Measurements from ENCODE around the gene GRIP2. TPM values are rescaled to one million over a fixed set of nuclear protein-coding genes. Genes with fewer than 3 reads are reported as not detected.

The GRIP2 gene
- total RNA-seq, 4 donors from 2014 or later, result 0.45 to 0.92 (median 0.66) TPM

DNA sequence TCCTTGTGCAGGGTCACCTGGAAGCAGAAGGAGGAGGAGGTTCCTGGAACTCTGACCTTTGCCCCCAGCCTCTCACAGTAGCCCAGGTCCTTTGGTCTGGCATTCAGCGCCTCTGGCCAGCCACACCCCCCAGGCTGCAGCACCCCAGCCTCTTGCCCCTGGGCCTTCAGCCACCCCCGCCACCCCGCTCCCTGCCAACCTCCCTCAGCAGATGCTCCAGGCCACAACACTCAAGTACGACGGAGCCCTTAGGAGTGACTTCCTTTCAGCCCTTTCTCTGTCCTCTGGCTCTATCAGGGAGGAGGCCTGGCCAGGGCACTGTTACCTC is 45.2 kb downstream of the GRIP2 start:
- H3K4me1 ChIP-seq, result no peaks in the 10 kb centered on the region
- DNase-seq (ENCODE audit: extremely low spot score), result no peak
- peaks cover 0 to 54% (median 4%) of the 10 kb centered on the region in 4 donors for H3K36me3 ChIP-seq
- H3K27ac ChIP-seq (replicated peaks in 1 of 4), result no peak overlapping the region
- 85% methylated on average over 5 of the region's 5 CpGs for WGBS
- intact Hi-C loops (cut with DNase I), result no loop called here
- H3K4me3 ChIP-seq, result no peak overlapping the region
- no peaks in the 10 kb centered on the region for H3K9me3 ChIP-seq
- no peak for TF ChIP-seq POLR2AphosphoS5 (IDR thresholded peaks at IDR 0.05)
- no peak for TF ChIP-seq POLR2A (IDR thresholded peaks at IDR 0.05; ENCODE audit: low read depth)
- TF ChIP-seq, protein P1, sequence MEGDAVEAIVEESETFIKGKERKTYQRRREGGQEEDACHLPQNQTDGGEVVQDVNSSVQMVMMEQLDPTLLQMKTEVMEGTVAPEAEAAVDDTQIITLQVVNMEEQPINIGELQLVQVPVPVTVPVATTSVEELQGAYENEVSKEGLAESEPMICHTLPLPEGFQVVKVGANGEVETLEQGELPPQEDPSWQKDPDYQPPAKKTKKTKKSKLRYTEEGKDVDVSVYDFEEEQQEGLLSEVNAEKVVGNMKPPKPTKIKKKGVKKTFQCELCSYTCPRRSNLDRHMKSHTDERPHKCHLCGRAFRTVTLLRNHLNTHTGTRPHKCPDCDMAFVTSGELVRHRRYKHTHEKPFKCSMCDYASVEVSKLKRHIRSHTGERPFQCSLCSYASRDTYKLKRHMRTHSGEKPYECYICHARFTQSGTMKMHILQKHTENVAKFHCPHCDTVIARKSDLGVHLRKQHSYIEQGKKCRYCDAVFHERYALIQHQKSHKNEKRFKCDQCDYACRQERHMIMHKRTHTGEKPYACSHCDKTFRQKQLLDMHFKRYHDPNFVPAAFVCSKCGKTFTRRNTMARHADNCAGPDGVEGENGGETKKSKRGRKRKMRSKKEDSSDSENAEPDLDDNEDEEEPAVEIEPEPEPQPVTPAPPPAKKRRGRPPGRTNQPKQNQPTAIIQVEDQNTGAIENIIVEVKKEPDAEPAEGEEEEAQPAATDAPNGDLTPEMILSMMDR (IDR thresholded peaks at IDR 0.05), result no peak
- no peak for TF ChIP-seq EP300 (IDR thresholded peaks at IDR 0.05)
- H3K27me3 ChIP-seq, result no peaks in the 10 kb centered on the region

DNA sequence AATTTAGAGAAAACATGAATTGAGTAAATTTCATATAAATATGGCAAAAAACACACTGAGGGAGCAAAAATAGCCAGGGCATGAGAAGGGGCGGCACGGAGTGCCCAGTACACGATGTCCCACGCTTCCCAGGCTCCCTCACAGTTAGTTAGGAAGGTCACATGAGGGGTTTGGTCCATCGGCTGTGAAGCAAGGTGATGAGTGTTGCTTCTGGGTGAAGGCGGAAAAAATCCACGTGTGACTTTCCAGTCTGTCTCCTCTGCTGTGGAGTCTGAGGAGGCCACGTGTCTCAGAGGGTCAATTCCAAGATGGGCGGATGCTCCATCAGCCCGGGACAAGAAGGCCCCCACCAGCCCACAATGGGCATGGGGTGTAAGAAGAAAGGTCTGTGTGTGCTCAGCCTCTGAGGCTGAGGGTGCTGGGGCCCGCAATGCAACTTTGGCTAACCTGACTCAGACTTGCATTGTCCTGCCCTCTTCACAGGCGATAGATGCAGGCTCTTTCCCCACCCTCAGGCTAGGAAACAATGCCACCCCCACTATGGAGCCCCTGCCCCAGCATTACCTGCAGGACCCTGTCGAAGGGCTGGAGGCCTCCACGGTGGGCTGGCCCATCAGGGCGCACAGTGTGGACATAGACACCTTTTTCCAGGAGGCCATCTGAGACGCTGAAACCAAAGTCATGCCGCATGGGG is 45.7 kb downstream of the GRIP2 start:
- intact Hi-C loops (cut with DNase I), result no loop called here
- no peaks in the 10 kb centered on the region for H3K27me3 ChIP-seq
- 94% methylated on average over 16 of the region's 17 CpGs for WGBS
- no peak for TF ChIP-seq POLR2A (IDR thresholded peaks at IDR 0.05; ENCODE audit: low read depth)
- no peak for TF ChIP-seq POLR2AphosphoS5 (IDR thresholded peaks at IDR 0.05)
- TF ChIP-seq EP300 (IDR thresholded peaks at IDR 0.05), result no peak
- TF ChIP-seq, protein P1 (IDR thresholded peaks at IDR 0.05), result no peak
- peaks cover 0 to 58% (median 6%) of the 10 kb centered on the region in 4 donors for H3K36me3 ChIP-seq
- DNase-seq (ENCODE audit: extremely low spot score), result no peak
- H3K4me1 ChIP-seq, result peaks cover 0 to 3% (median under 1%) of the 10 kb centered on the region in 4 donors
- H3K9me3 ChIP-seq, result no peaks in the 10 kb centered on the region
- no peak overlapping the region for H3K4me3 ChIP-seq
- no peak overlapping the region for H3K27ac ChIP-seq (replicated peaks in 1 of 4)

DNA sequence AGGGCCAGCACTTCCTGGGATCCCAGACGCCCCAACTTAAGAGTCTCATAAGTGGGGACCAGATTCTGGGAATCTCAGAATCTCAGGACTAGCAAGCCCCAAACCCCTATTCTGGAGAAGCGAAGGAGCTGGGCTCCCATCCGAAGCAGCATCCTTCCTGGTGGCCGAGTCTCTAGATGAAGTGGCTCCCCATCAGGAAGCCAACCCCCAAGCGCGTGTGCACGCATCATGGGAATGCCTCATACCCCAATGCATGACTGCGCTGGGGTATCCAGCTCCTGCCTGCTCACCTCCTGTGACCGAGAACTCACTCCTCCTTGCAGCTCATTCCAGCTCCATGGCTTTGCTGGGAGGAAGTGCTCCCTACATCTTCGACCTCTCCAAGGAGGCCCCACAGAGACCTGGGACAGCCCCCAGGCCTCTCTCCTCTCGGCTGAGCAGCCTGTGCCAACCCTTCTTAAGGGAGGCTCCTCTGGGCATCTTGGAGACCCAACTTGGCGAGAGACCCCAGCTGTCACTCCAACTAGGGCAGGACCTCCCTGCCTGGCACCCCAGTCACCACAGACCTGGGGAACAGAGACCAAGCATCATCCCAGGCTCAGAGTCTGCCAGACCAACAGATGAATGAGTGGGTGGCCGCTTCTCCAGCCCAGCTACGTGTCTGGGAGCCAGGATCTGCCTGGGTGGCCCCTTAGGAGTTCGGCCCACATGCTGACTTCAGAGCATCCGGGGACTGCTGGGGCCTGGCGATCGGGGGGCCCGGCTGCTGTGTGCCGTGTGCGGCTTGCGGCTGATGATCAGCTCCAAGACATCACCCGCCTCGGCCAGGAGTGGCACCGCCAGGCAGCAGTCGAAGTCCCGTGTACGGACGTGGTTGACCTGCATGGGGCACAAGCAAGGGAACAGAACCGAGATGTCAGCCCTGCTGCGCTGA is 46.9 kb downstream of the GRIP2 start:
- no peak for DNase-seq (ENCODE audit: extremely low spot score)
- Histone ChIP-seq H3K9me3 (no peaks in the 10 kb centered on the region), H3K36me3 (peaks cover 0 to 55% (median 7%) of the 10 kb centered on the region in 4 donors), H3K4me3 (no peak overlapping the region), H3K27me3 (no peaks in the 10 kb centered on the region), H3K27ac (replicated peaks in 1 of 4) (no peak overlapping the region), H3K4me1 (peaks cover 4 to 15% (median 9%) of the 10 kb centered on the region in 4 donors)
- 97% methylated on average over 20 of the region's 31 CpGs for WGBS
- intact Hi-C loops (cut with DNase I), result no loop called here
- TF ChIP-seq, protein P1 (IDR thresholded peaks at IDR 0.05), result no peak
- TF ChIP-seq POLR2A (IDR thresholded peaks at IDR 0.05; ENCODE audit: low read depth) (no peak), POLR2AphosphoS5 (IDR thresholded peaks at IDR 0.05) (no peak), EP300 (IDR thresholded peaks at IDR 0.05) (no peak)

DNA sequence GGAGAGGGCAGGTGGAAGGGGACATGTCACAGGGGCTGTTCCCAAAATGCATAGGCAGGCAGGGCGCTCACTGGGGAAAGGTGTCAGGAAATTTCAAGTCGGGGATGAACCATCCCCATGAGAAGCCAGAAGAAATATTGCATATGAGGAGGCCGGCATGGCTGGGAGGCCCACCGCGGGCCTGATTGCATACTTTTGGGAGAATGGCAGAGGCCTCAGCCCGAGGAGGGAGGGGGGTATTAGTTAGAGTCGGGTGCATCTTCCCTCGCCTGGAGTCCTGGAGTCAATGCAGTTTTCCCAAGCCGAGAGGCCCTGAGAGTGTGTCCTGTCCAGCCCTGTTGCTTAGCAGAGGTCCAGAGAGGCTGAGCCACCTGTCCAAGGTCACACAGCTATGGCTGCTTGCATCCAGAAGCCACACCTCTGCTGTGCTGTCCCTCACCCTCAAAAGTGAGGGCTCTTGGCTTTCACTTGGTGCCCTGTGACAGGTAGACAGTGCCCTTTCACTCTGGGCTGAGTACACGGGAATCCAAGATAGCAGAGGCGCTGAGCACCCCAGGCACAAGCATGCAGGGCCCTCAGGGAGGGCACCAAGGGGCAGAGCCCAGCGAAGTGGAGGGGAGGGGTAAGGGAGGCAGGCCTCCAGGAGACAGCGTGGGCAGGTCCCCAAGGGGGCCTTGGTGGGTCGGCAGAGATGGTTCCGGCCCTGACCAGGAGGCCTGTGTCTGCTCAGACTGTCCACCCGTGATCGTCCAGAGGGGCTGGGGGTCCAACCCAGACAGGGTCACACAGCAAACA is 48.5 kb downstream of the GRIP2 start:
- DNase-seq (ENCODE audit: extremely low spot score), result no peak
- intact Hi-C loops (cut with DNase I), result no loop called here
- TF ChIP-seq POLR2A (IDR thresholded peaks at IDR 0.05; ENCODE audit: low read depth) (no peak), POLR2AphosphoS5 (IDR thresholded peaks at IDR 0.05) (no peak), EP300 (IDR thresholded peaks at IDR 0.05) (no peak)
- TF ChIP-seq, protein P1 (IDR thresholded peaks at IDR 0.05), result no peak
- 92% methylated on average over 14 of the region's 17 CpGs for WGBS
- Histone ChIP-seq H3K4me1 (peaks cover 9 to 23% (median 15%) of the 10 kb centered on the region in 4 donors), H3K4me3 (no peak overlapping the region), H3K36me3 (peaks cover 0 to 47% (median 7%) of the 10 kb centered on the region in 4 donors), H3K27ac (replicated peaks in 1 of 4) (no peak overlapping the region), H3K27me3 (no peaks in the 10 kb centered on the region), H3K9me3 (no peaks in the 10 kb centered on the region)

Data from esophagus muscularis mucosa (tissue), 4 donors.